Fibroblast of skin of back (primary cell): ENCODE data around the gene RNF112.

Experiments
- DNase-seq: peaks from one replicate; pipeline ENCODE4 v3.0.0-alpha.2; 2013

Gene RNF112

DNA sequence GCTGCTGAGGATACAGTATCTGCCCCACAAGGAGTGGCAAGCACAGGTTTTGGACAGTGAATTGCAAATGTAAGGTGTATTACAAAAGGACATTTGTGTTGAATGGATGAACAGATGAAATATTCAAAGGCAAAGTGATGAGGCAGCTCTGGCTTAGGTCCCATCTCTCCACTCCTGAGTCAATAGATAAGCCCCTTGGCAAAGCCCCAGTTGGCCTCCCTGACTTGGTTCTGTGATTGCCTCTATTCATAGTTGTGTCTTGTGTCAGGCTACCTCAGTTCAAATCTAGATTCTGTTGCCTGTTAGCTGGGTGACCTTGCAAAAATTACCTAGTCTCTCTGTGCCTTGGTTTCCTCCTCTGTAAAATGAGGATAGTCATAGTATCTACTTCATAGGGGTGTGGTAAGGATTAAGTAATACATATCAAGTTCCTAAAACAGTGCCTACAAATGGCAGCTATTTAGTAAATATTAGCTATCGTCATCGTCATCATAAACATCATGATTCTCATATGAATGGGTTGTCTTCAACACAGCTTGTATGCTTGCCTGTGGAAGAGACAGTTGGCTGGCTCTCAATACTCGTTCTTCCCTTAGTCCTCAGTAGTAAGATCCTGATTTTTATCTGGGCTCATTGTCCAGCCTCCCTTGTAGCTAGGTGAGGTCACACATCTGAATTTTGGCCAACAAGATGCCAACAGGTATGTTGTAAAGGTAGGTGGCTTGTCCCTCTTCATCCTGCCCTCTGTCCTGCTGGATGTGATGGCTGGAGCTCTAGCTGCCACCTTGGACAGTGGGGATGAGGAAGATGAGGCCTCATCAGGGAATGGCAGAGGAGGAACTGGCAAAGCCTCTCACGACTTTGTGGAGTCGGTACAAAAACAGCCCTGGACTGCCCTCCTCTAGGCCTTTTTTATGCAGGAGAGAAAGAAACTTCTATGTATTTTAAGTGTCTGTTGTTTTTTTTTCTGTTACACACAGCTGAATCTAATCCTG, 21.9 kb upstream of the RNF112 start:
- DNase-seq, result no peak

DNA sequence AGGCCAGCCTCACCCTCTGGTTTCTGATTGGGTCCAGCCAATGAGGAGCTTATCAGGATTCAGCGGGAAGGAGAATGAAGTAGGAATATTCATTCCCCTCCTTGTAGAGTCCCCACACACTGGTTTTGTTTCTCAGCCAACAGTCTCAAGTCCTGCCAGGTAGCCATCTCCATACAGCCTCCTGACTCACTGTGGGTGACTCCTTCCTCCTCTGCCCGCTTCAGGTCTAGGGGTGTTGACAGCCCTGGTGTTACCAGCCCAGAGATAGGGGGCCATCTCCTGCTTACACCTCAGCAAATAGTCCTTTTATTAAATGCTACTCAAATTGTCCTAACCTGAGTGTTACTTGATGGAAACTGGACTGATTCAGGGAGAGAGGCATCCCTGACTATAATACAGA, 20.1 kb upstream of the RNF112 start:
- DNase-seq, result no peak

DNA sequence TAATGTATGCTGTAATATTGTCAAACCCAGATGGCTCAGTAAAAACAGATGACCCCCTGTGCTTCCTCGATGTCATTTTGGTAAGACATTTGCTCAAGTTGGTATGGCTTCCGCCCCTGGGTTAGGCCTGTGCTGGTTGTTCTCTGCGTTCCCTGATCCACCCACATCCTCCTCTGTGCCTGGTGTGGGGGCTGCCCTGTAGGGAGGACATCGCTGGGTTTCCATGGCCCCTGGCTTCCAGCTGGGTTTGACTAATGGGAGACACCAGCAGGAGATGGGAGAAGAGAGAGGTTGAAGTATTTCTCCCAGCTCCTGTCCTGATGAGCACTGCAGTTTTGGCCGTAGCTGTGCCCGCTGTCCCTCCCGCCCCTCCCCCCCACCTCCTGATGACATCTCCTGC, 19.6 kb upstream of the RNF112 start:
- DNase-seq, result no peak

DNA sequence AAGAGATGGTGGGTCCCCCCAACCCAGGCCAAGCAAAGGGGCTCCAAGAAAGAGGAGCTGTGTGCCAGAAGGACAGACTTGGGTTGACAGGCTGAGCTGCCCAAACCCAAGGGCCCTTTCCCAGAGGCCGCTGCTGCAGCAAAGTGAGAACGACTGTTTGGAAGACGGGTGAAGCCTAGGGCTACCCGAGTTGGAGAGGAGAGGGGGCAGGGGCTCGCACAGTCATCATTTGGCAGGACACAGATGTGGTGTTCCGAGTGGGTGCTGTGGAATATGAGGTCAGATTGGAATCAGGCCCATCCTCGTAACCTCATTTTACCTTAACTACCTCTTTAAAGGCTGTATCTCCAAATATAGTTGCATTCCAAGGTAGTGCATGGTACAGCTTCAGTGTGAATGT, 18.7 kb upstream of the RNF112 start:
- DNase-seq, result no peak

DNA sequence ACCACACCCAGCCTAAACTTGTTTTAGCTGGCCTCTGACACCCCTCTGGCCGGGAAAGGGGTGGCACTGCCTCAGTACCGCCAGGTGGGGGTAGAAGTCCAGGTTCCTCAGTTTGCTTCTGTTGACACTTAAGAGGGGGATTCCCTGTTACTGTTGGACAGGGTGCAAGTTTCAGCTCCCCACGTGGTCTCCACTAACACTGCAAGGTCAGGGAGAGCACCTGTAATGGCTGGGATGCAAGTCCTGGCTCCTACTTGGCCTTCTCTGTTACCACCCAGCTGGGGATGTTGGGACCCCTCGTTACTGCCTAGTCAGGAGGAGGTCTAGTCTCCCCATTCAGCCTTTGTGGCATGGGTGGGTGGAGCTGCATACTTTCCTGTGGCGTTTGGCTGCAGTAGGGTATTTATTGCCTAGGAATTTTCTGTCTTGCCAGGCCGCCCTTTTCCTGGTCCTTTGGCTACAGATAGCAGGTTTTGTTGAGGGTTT, 13.4 kb upstream of the RNF112 start:
- no peak for DNase-seq

DNA sequence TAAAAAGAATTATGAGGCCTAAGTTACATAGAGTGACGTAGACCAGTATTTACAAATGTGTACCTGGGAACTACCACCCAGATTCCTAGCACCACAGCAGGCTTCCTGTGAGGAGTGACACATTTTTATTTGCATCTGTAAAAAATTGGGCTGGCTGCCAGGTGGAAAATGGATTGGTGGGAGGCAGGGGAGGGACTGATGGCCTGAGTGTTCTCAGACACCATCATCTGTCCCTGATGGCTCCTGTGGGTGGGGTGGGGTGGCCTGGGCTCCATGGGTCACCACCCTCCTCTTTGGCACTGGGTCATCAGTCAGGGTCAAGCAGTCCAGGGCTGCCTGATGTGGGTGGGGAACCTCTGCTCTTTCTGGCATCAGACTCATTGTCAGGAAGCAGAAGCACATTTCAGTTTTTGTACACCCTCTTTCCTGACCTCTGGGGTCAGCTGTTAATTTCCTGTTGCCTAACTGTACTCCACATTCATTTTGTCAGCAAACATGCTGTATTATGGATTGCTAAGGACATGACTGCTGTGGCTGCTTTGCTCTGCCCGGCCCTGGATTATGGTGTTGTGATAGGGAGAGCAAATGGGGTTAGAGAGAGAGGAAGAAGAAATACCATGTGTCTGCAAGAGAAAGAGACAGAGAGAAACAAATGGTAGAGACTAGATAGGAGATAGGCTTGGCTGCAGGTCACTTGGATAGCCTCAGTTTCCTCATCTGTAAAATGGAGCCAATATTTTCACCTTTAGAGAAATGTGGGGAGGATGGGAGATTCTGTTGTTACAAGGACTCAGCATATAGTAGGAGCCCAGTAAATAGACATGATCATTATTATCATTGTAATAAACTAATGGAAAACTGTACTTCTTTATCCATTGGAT, 12.5 kb upstream of the RNF112 start:
- DNase-seq, result no peak

DNA sequence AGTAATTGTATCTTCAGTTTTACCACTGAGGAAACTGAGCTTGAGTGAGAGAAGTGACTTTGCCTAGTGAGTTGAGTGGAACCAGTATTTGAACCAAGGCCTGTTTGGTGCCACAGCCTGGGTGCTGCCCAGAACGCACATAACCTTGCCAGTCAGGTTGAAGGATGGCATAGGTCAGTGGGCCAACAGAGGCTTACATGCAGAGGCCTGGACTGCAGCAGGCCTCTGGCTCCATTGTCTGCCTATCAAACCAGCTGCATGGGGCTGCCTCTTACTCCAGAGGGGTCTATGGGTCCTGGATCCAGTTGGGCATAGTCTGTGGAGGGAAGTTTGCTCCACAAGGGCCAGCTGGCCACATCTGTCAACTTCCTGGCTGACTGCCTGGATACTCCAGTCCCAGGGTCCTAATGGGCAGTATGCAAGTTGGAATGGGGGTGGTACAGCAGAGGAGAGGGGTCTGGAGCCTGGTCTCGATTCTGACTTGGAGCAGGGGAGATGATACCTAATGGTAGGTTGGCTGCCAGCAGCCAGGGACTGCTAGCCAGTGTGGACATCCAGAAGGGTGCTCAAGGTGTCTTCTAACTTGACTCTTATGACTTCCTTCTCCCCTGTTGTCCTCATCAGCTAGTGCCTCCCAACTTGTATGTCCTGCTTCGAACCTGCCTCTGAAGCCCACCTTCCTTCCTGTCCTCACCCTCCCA, 11.1 kb upstream of the RNF112 start:
- DNase-seq, result no peak

DNA sequence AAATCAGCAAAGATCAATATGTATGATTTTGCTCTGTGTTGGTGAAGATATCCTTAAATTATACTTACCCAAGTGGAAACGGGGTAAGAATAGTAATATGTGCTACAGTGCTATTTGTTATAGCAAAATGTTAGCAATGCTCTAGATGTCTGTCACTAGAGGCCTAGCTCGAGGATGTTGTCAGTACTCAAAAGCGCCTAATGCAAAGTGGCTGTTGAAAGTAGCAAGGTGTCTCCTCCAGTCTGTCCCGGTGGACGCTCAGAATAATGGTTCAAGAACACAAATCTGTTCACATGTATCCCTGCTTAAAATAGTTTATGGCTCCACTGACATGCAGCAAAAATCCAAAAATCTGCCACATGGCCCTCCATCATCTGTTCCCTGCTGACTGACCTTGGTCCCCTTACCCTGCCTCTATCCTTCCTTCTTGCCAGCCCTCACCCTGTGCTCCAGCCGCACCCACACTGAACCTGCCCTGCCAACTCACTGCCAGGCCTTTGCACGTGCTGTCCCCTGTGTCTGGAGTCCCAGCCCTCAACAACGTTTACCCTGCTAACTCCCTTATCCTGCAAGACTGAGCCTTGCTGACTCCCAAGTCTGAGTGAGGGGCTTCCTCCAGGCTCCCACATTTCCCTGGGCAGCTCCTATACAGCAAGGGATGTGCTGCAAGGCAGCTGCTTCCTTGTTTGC, 9.6 kb upstream of the RNF112 start:
- no peak for DNase-seq

DNA sequence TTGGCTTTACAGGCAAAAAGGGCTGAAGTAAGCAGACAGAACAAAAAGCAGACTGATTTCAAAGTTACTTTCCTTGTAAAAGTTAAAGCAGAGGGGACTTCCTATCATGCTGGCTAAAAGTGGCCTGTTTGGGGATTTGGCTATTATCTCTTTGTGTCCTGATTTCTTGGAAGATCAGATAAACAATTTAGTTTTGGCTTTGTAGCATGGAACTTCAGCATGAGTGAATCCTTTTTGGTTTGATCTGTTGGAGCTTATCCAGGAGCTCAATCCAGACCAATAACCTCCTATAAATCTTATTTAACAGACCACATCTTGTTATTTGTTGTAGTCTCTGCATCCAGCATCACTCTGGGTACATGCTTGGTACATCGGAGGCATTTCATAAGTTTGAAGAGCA, 8.9 kb upstream of the RNF112 start:
- DNase-seq, result no peak

DNA sequence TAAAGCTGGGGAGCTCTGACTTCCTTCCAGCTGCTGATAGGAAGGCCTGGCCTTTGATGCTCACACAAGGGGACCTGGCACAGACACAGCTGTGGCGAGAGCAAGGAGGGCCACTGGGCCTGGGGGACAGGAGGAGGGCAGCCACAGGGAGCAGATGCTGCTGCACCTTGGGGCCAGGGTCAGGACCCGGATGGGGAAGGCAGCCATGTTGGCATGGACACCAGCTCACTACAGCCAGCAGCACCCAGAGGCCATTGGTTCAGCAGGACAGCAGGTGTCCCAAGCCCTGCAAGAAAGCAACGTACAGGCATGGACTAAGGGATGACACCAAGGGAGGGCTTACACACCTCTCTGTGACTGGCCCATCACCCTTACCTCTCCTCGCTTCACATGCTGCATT, 8.0 kb upstream of the RNF112 start:
- no peak for DNase-seq

DNA sequence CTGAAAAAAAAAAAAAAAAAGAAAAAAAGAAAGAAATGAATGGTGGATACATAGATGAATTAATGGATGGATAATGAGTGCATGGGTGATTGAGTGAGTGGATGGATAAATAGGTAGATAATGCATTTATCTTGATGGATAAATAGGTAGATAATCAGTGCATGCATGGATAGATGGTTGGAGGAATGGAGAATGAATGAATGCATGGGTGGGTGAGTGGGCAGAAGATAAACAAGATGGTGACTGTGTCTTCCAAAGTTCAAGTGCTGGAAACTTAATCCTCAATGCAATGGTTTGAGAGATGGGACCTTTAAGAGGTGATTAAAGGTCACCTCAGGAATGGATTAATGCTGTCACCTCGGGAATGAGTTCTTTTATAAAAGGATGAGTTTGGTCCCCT, 6.8 kb upstream of the RNF112 start:
- DNase-seq, result no peak

DNA sequence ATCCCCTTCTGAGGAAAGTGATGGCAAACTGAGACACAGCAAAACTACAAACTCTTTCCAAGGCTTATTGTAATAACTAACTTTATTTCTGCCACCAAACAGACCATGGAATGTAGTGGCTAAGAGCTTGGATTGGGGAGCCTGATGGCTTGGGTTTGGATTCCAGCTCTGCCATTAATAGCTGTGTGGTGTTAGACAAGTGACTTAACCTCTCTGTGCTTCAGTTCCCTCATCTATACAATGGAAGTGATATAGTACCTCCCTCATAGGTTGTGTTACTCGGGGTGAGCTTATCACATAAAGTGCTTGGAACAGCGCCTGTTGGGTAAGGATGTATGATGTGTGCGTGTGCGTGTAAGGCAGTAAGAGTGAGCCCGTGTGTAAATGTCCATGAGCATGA, 5.9 kb upstream of the RNF112 start:
- no peak for DNase-seq

DNA sequence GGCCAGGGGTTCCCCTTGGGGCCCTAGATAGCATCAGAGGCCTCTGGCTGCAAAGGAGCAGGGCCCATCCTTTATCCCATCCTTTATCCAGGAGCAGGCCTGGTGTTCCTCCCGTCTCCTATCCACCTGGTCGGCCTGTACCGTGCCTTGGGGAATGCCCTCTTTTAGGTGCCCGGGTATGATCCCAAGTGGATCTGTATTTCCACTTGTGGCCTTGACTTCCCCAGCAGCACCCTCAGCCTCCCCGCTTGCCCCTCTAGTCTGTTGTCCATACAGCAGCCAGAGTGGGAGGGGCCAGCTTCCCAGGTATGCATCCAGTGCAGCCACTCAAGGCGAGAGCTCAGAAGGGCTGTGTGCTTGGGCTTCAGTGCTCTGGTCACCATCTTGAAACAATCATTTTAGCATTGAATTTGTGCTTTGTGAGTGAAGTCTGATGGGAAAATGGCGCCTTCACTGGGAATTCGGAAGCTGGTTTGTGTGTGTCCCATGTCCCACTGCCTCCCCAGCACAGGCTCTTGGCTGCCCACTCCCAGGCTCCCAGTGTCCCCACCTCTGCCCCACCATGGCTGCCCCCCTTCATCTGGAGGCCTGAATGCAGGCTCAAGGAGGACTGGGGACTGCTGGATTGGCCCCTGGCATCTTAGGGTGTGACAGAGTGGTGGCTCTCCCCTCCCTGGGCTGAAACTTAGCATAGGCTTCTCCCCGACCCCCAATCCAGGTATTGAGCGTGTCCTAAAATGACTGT, 3.3 kb upstream of the RNF112 start:
- no peak for DNase-seq

DNA sequence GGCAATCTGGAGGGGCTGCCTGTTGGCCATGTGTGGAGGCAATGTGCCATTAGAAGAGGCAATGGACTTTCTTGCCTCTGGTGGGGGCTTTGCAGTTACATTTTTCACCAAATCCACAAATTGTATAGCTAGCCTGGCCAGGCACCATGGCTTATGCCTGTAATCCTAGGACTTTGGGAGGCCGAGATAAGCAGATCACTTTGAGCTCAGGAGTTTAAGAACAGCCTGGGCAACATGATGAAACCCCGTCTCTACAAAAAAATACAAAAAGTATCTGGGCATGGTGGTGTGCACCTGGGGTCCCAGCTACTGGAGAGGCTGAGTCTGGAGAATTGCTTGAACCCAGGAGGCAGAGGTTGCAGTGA, 2.7 kb upstream of the RNF112 start:
- no peak for DNase-seq

DNA sequence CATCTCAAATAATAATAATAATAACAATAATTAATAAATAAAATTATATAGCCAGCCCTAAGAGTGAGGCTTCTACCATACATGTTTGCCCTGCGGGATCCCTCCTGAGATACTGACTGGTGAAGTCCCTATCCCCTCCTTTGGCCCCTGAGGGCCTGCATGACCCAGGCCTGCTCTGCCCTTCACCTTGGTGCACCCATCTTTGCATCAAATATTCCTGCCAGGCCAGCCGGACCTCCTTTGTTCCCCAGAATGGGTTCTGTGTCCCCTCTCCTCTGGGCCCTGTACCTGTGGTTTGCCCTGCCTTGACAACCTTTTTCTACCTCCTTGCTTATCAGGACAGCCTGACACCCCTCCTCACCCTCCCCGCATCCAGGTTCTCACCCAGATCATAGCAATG, 2.0 kb upstream of the RNF112 start:
- DNase-seq, result no peak

DNA sequence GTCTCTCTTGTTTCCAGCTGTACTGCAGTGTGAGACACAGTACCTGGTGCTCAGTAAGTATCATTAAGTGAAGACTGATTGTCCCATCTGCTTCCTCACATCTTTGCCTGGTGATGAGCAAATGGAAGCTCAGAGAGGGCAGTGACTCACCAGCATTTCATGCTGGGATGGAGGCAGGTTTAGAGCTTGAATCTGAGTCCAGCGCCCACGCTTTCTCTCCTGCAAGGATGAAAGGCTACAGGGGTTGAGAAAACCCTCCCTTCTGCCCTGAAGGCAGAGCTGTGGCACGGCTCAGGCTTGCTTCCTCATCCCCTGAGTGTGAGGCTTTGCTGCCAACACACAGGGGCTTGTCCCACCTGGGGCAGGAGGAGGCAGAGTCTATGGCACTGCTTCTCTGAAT, 1.5 kb upstream of the RNF112 start:
- DNase-seq, result peak; percentile 33

DNA sequence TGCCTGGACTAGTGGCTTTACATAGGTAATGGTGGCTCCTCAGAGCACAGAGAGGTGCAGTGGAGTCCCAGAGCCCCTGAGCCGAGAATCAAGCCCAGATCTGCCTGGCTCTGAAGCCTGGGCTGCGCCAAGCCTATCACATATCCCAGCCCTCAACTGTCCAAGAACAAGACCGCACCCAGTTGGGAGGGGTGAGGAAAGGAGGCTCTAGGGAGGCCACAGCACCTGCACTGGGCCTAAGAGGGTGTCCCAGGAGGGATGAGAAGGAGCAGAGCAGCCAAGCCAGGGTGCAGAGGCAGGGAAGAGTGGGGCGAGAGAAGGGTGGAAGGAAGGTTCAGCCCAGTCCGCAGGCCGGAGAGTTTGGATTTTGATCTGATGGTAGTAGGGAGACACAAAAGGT, 941 bp upstream of the RNF112 start:
- DNase-seq, result no peak

DNA sequence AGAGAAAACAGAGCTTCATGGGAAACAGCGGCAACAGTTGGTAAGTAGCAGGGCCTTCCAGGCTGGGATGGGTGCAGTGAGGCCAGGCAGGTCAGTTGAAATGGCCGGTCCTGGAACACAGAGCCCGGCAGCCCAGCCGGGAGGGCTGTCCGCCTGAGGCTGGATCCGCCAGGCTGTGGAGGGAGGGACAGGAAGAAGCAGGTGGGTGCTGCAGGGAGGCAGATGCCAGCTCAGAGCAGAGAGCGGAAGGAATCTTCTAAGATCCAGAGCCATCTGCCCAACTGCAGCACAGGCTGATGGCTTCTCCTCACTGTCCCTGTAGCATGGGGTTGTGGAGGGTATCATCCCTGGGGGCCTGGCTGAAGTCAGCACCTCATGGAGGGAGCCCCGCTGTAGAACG, 599 bp downstream of the RNF112 start:
- DNase-seq, result no peak

DNA sequence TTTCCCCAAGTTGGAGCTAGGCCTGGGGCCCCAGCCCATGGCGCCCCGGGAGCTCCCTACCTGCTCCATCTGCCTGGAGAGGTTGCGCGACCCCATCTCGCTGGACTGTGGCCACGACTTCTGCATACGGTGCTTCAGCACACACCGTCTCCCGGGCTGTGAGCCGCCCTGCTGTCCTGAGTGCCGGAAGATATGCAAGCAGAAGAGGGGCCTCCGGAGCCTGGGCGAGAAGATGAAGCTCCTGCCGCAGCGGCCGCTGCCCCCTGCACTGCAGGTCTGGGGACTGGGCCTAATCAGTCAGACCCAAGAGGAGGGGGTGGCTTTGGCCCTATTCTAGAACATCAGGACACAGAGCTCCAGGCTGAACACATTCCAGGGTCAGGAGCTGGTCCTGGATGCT, 1.5 kb downstream of the RNF112 start:
- no peak for DNase-seq

DNA sequence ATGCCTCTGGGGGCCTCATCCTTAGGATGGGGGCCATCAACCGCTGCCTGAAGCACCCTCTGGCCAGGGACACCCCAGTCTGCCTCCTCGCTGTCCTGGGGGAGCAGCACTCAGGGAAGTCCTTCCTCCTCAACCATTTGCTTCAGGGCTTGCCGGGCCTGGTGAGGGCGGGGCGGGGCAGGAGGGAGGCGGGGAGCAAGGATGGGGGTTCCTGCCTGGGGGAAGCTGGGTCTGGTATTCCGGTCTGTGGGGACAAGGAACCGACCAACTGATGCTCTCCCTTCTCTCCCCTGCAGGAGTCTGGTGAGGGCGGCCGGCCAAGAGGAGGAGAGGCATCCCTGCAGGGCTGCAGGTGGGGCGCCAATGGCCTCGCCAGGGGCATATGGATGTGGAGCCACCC, 2.0 kb downstream of the RNF112 start:
- DNase-seq, result no peak

DNA sequence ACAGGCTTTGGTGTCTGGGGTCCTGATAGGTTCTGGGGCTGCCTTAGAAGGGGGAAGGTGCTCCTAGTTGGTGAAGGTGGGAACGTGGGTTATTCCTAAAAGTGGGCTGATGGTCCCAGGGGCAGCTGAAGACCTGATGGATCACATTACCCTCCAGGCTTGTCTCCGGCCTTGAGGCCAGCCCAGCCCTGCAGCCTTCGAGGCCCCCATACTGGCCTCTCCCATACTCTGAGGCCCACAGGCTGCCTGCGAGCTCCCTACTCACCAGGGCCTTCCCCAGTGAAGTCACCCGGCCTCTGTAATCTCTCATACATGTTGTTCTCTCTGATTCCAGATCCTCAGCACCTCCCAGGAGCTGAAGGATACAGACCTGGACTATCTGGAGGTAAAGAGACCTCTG, 2.7 kb downstream of the RNF112 start:
- DNase-seq, result no peak
